Sigmoid colon (tissue), 4 donors: Measurements from ENCODE around the gene CELF3.

Experiments used
- POLR2A ChIP-seq, 2 donors: fragments of 450-650 bp; IDR thresholded peaks; one replicate each; pipeline ENCODE4 v1.6.1; 2016; ENCODE audit warnings: antibody characterized with exemption in 2 of 2, mild to moderate bottlenecking in 2 of 2, moderate library complexity in 2 of 2
- POLR2AphosphoS5 ChIP-seq, 4 donors: sonication (generic); formaldehyde crosslinking; IDR thresholded peaks; one replicate each; pipeline ENCODE4 v1.6.1; 2017; ENCODE audit warnings: antibody characterized with exemption in 4 of 4

DNA sequence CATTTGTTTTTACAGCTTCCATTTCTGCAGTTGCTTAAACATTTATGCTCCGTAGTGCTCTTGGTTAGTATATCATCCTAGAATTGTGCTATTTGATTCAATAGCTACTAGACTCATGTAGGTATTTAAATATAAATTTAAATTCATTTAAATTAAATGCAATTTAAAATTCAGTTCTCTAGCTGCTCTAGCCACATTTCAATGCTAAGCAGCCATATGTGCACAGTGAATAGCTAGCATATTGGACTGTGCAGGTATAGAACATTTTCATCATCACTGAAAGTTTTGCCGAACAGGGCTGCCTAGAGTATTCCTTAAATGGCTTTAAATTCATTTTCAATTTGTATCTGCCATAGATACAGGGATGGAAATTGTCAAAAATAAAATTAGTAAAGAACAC lies 32.5 kb downstream of the CELF3 start:
- no peak for TF ChIP-seq POLR2A (IDR thresholded peaks at IDR 0.05)
- TF ChIP-seq POLR2AphosphoS5 (IDR thresholded peaks at IDR 0.05): no peak
